ENCODE results near the gene SLC1A6. TPM values are rescaled to one million over a fixed set of nuclear protein-coding genes. Genes with fewer than 3 reads are reported as not detected.
A peak's percentile ranks its signal among the peaks of the same experiment; 100 is the strongest.
"Not testable (repeated sequence)": the region's sequence is repeated elsewhere in the genome, so short reads cannot be mapped to it uniquely, and the experiment has no call there.

SLC1A6 gene
- total RNA-seq: not detected
- total RNA-seq (2013): not detected
- 0 to 0.20 (median 0) reads per million in 29 experiments for total RNA-seq

DNA sequence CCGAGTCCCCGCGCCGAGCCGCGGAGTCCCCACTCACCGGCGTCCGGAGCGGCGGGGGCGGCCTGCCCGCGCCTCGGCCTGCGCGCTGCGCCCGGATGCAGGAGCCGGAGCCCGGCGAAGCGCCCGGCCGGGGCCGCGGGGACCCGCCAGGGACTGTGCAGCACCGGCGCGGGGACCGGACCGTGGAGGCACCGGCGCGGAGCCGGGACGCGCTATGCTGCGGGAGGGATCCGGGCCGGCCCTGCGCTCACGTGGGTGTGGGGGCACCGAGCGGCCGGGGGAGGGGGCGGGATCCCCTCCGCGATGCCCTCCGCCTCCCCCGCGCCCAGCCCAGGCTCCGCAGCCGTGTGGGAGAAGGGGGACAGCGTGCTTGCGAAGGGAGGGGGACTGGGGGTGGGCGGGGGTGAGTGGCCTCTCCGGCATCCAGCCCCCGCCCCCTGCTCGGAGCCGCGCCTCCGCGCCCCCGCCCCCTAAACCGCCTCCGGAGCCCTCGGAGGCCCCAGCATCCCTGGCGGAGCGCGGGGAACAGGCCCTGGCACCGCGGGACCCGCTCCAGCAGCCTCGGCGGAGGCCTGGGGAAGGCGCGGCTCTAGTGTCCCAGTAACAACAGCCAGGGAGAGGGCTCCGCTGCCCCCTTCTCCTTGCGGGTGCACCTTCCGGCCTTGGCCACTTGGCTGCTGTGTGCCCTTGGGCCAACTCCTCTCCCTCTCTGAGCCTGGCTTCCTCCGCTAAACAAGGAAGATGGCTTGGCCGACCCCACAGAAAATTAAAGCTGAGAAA, at the start of gene SLC1A6:
Gene SLC1A6 (minus strand): TSS at position 389 of the 780 bp plus-strand sequence. CDS start 6,954 bp downstream, outside the sequence.
- Histone ChIP-seq H3K9me3 (no peaks in the 10 kb centered on the region), H3K4me3 (ENCODE audit: control insufficient read depth in 1 of 2, extremely low read depth in 1 of 2, low read length in 1 of 2) (no peak within 1 kb of the TSS), H3K4me1 (ENCODE audit: control insufficient read depth in 1 of 2, extremely low read depth in 1 of 2, insufficient read depth in 2 of 2, low read length in 2 of 2) (no peaks in the 10 kb centered on the region), H3K27me3 (replicated peaks in 1 of 2; ENCODE audit: control insufficient read depth in 2 of 2, extremely low read depth in 1 of 2, insufficient read depth in 2 of 2, low read length in 1 of 2) (peaks cover 14 to 45% of the 10 kb centered on the region in 2 experiments), H3K36me3 (ENCODE audit: control insufficient read depth in 2 of 2, extremely low read depth in 1 of 2, insufficient read depth in 1 of 2, low read length in 1 of 2) (no peaks in the 10 kb centered on the region), H3K27ac (ENCODE audit: low read length) (no peak within 1 kb of the TSS)
- H3K27me3 Mint-ChIP-seq: peaks cover 43 to 55% of the 10 kb centered on the region in 2 donors
- peaks cover 0 to 12% (median 4%) of the 10 kb centered on the region in 3 donors for H3K4me1 Mint-ChIP-seq
- ChIA-PET POLR2A (no interaction called here), CTCF (no interaction called here)
- no peak within 1 kb of the TSS for H3K27ac Mint-ChIP-seq
- ATAC-seq (replicated peaks in 1 of 4) (peak in 1 of 4 experiments; percentile 41), DNase-seq (no peak)
- H3K36me3 Mint-ChIP-seq: no peaks in the 10 kb centered on the region
- H3K4me3 Mint-ChIP-seq: peak within 1 kb of the TSS in 1 of 3 donors; percentile 52
- no peaks in the 10 kb centered on the region for H3K9me3 Mint-ChIP-seq
- WGBS (ENCODE audit: insufficient coverage): 2% methylated on average over 64 of the region's 84 CpGs

DNA sequence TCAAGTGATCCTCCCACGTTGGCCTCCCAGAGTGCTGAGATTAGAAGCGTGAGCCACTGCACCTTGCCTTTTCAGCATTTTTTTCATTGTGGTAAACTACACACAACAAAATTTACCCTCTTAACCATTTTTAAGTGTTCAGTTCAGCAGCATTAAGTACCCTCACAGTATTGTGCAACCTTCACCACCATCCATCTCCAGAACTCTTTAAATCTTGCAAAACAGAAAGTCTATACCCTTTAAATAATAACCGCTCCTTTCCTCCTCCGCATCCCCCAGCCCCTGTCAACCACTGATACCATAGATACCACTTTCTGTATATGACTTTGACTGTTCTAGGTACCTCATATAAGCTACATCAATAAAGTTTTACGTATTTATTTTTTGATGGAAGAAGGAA, 48.8 kb upstream of the SLC1A6 start:
- Histone ChIP-seq H3K9me3 (no peaks in the 10 kb centered on the region), H3K4me1 (ENCODE audit: control insufficient read depth in 1 of 2, extremely low read depth in 1 of 2, insufficient read depth in 2 of 2, low read length in 2 of 2) (no peaks in the 10 kb centered on the region), H3K27ac (ENCODE audit: low read length) (no peak overlapping the region), H3K4me3 (ENCODE audit: control insufficient read depth in 1 of 2, extremely low read depth in 1 of 2, low read length in 1 of 2) (no peak overlapping the region), H3K27me3 (replicated peaks in 1 of 2; ENCODE audit: control insufficient read depth in 2 of 2, extremely low read depth in 1 of 2, insufficient read depth in 2 of 2, low read length in 1 of 2) (peaks cover 0 to 28% of the 10 kb centered on the region in 2 experiments), H3K36me3 (ENCODE audit: control insufficient read depth in 2 of 2, extremely low read depth in 1 of 2, insufficient read depth in 1 of 2, low read length in 1 of 2) (no peaks in the 10 kb centered on the region)
- Mint-ChIP-seq H3K9me3 (no peaks in the 10 kb centered on the region), H3K36me3 (no peaks in the 10 kb centered on the region), H3K27ac (no peak overlapping the region), H3K4me1 (peaks cover 0 to 1% (median 0%) of the 10 kb centered on the region in 3 donors), H3K27me3 (peaks cover 7 to 22% of the 10 kb centered on the region in 2 donors), H3K4me3 (no peak overlapping the region)
- DNase-seq (no peak), ATAC-seq (replicated peaks in 1 of 4) (no peak)
- ChIA-PET CTCF (no interaction called here), POLR2A (no interaction called here)
- WGBS (ENCODE audit: insufficient coverage): 75% methylated on average over 1 of the region's 5 CpGs

DNA sequence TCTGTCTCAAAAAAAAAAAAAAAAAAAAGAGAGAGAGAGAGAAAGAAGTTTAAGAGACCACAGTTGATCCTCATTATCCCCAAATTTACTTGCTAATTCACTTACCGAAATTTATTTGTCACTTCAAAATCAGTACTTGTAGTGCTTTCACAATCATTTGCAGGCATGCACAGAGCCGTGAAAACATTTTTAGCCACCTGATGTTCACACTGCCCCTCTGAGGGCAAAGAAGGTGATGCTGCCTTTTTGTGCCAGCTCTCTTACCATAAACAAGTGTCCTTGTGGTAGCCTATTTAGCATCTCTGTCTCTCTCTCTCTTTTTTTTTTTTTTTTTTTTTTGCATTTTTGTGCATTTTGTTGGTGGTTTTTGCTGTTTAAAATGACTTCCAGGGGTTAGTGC, 45.6 kb upstream of the SLC1A6 start:
- Histone ChIP-seq H3K27ac (ENCODE audit: low read length) (no peak overlapping the region), H3K9me3 (no peaks in the 10 kb centered on the region), H3K4me3 (ENCODE audit: control insufficient read depth in 1 of 2, extremely low read depth in 1 of 2, low read length in 1 of 2) (no peak overlapping the region), H3K4me1 (ENCODE audit: control insufficient read depth in 1 of 2, extremely low read depth in 1 of 2, insufficient read depth in 2 of 2, low read length in 2 of 2) (no peaks in the 10 kb centered on the region), H3K36me3 (ENCODE audit: control insufficient read depth in 2 of 2, extremely low read depth in 1 of 2, insufficient read depth in 1 of 2, low read length in 1 of 2) (no peaks in the 10 kb centered on the region), H3K27me3 (replicated peaks in 1 of 2; ENCODE audit: control insufficient read depth in 2 of 2, extremely low read depth in 1 of 2, insufficient read depth in 2 of 2, low read length in 1 of 2) (peaks cover 0 to 45% of the 10 kb centered on the region in 2 experiments)
- ChIA-PET POLR2A (no interaction called here), CTCF (interaction anchor here in 1 of 2 donors (0.7 kb wide), 1 partner anchor 47 kb away, joined by 3 read pairs; no protein-coding TSS in a partner anchor)
- H3K27ac Mint-ChIP-seq: no peak overlapping the region
- peak in 1 of 35 experiments; percentile 7 for DNase-seq
- peaks cover 7 to 19% of the 10 kb centered on the region in 2 donors for H3K27me3 Mint-ChIP-seq
- H3K36me3 Mint-ChIP-seq: no peaks in the 10 kb centered on the region
- 48% methylated on average over 2 of the region's 2 CpGs for WGBS (ENCODE audit: insufficient coverage)
- ATAC-seq (replicated peaks in 1 of 4): no peak
- no peaks in the 10 kb centered on the region for H3K9me3 Mint-ChIP-seq
- H3K4me1 Mint-ChIP-seq: peaks cover 0 to 1% (median 0%) of the 10 kb centered on the region in 3 donors
- H3K4me3 Mint-ChIP-seq: no peak overlapping the region

DNA sequence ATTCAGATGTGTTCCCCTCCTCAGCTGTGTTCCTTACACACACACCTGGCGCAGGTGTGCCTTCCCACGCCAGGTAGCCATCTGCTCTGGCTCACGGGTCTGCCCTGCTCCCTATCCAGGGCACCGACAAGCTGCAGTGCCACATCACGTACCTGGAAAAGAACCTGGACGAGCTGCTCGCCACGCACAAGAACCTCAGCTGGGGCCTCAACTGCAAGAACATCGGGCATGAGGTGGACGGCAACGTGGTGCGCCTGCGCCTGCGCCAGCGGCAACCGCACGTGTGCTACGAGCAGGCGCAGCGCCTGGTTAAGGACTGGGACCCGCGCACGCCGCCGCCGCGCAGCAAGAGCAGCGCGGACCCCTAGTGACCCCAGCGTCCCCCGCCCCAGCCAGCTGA, 43.1 kb upstream of the SLC1A6 start:
- Histone ChIP-seq H3K9me3 (no peaks in the 10 kb centered on the region), H3K4me3 (ENCODE audit: control insufficient read depth in 1 of 2, extremely low read depth in 1 of 2, low read length in 1 of 2) (no peak overlapping the region), H3K36me3 (ENCODE audit: control insufficient read depth in 2 of 2, extremely low read depth in 1 of 2, insufficient read depth in 1 of 2, low read length in 1 of 2) (no peaks in the 10 kb centered on the region), H3K27ac (ENCODE audit: low read length) (no peak overlapping the region), H3K27me3 (replicated peaks in 1 of 2; ENCODE audit: control insufficient read depth in 2 of 2, extremely low read depth in 1 of 2, insufficient read depth in 2 of 2, low read length in 1 of 2) (peaks cover 0 to 50% of the 10 kb centered on the region in 2 experiments), H3K4me1 (ENCODE audit: control insufficient read depth in 1 of 2, extremely low read depth in 1 of 2, insufficient read depth in 2 of 2, low read length in 2 of 2) (no peaks in the 10 kb centered on the region)
- DNase-seq (no peak), ATAC-seq (replicated peaks in 1 of 4) (no peak)
- Mint-ChIP-seq H3K27ac (no peak overlapping the region), H3K27me3 (peaks cover 8 to 19% of the 10 kb centered on the region in 2 donors), H3K4me1 (peaks cover 0 to 1% (median 0%) of the 10 kb centered on the region in 3 donors), H3K36me3 (no peaks in the 10 kb centered on the region), H3K9me3 (no peaks in the 10 kb centered on the region), H3K4me3 (no peak overlapping the region)
- 52% methylated on average over 16 of the region's 31 CpGs for WGBS (ENCODE audit: insufficient coverage)
- CTCF ChIA-PET: no interaction called here
- POLR2A ChIA-PET: no interaction called here

DNA sequence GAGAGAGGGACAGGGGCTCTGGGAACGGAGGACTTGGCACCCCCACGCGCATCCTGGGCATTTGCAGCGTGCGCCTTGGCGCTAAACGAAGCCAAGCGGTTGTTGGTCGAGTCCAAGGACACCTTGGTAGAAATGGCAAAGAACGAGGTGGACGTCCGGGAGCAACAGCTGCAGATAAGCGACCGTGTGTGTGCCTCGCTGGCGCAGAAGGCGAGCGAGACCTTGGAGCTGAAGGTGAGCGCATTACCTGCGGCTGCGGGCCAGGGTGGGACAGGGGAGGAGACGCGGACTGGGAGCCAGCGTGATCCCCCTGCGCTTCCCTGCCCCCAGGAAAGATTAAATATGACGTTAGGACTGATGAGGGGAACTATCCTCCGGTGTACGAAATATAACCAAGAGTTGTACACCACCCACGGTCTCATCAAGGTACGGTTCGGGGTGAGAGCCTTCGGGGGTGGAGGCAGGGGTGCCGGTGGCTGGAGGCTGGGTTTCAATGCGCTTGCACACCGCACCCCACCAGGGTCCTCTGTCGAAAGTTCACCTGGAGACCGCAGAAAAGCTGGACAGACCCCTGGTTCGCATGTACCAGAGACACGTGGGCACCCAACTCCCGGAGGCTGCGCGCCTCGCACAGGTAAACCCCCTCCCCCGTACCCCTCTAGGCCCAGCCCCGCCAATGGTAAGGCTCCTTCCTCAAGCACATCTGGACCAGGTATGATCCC, 41.8 kb upstream of the SLC1A6 start:
- Mint-ChIP-seq H3K9me3 (no peaks in the 10 kb centered on the region), H3K27ac (no peak overlapping the region), H3K4me1 (peaks cover 0 to 1% (median 0%) of the 10 kb centered on the region in 3 donors), H3K36me3 (no peaks in the 10 kb centered on the region), H3K27me3 (peaks cover 15 to 28% of the 10 kb centered on the region in 2 donors), H3K4me3 (no peak overlapping the region)
- ChIA-PET POLR2A (no interaction called here), CTCF (no interaction called here)
- Histone ChIP-seq H3K27ac (ENCODE audit: low read length) (no peak overlapping the region), H3K4me3 (ENCODE audit: control insufficient read depth in 1 of 2, extremely low read depth in 1 of 2, low read length in 1 of 2) (no peak overlapping the region), H3K36me3 (ENCODE audit: control insufficient read depth in 2 of 2, extremely low read depth in 1 of 2, insufficient read depth in 1 of 2, low read length in 1 of 2) (no peaks in the 10 kb centered on the region), H3K9me3 (no peaks in the 10 kb centered on the region), H3K27me3 (replicated peaks in 1 of 2; ENCODE audit: control insufficient read depth in 2 of 2, extremely low read depth in 1 of 2, insufficient read depth in 2 of 2, low read length in 1 of 2) (peaks cover 0 to 49% of the 10 kb centered on the region in 2 experiments), H3K4me1 (ENCODE audit: control insufficient read depth in 1 of 2, extremely low read depth in 1 of 2, insufficient read depth in 2 of 2, low read length in 2 of 2) (no peaks in the 10 kb centered on the region)
- DNase-seq (no peak), ATAC-seq (replicated peaks in 1 of 4) (no peak)
- WGBS (ENCODE audit: insufficient coverage): 80% methylated on average over 42 of the region's 45 CpGs

DNA sequence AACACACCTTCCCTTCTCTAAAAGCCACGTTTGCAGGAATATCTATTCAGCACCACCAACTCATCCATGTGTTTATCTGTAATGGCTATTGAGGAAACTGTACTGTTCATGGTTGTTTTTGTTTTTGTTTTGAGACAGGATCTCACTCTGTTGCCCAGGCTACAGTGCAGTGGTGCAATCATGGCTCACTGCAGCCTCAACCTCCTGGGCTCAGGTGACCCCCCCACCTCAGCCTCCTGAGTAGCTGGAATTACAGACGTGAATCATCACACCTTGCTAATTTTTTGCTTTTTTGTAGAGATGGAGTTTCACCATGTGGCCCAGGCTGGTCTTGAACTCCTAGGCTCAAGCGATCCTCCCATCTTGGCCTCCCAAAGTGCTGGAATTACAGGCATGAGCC, 39.2 kb upstream of the SLC1A6 start:
- 100% methylated on average over 1 of the region's 3 CpGs for WGBS (ENCODE audit: insufficient coverage)
- H3K36me3 ChIP-seq (ENCODE audit: control insufficient read depth in 2 of 2, extremely low read depth in 1 of 2, insufficient read depth in 1 of 2, low read length in 1 of 2); H3K9me3 Mint-ChIP-seq; H3K36me3 Mint-ChIP-seq; H3K4me3 Mint-ChIP-seq; H3K27ac ChIP-seq (ENCODE audit: low read length); H3K9me3 ChIP-seq; CTCF ChIA-PET; H3K4me3 ChIP-seq (ENCODE audit: control insufficient read depth in 1 of 2, extremely low read depth in 1 of 2, low read length in 1 of 2); H3K4me1 ChIP-seq (ENCODE audit: control insufficient read depth in 1 of 2, extremely low read depth in 1 of 2, insufficient read depth in 2 of 2, low read length in 2 of 2); POLR2A ChIA-PET; DNase-seq; H3K4me1 Mint-ChIP-seq; ATAC-seq (replicated peaks in 1 of 4); H3K27ac Mint-ChIP-seq: not testable (repeated sequence)
- H3K27me3 ChIP-seq (replicated peaks in 1 of 2; ENCODE audit: control insufficient read depth in 2 of 2, extremely low read depth in 1 of 2, insufficient read depth in 2 of 2, low read length in 1 of 2): peaks cover 0 to 44% of the 10 kb centered on the region in 2 experiments
- H3K27me3 Mint-ChIP-seq: peaks cover 28 to 43% of the 10 kb centered on the region in 2 donors

Measured in T-cell (primary cell).